Measurements from ENCODE around the gene MEF2A. TPM values are rescaled to one million over a fixed set of nuclear protein-coding genes. Genes with fewer than 3 reads are reported as not detected.

MEF2A gene
- total and polyA plus RNA-seq, 10 of the 15 experiments (the other 5 are each of a cell fraction or from before 2014, with no cell fraction given): 7.2 to 46.7 (median 35.9) TPM

GRCh38 chr15:99731336-99732123, 165.7 kb downstream of the MEF2A start:
- FAIRE-seq: no peak
- no peak overlapping the region for H2AFZ ChIP-seq (ENCODE audit: control insufficient read depth, low read depth, low read length)
- TF ChIP-seq WRNIP1 (IDR thresholded peaks at IDR 0.05; ENCODE audit: borderline replicate concordance, low read depth, low read length) (no peak), CTCF (IDR thresholded peaks at IDR 0.05 in 2 of 3, conservative IDR thresholded peaks at IDR 0.05 in 1 of 3; ENCODE audit: control insufficient read depth in 2 of 3, extremely low read depth in 1 of 3, insufficient read depth in 1 of 3, low read depth in 3 of 3, low read length in 3 of 3) (no peak), NFYB (IDR thresholded peaks at IDR 0.05; ENCODE audit: insufficient read depth, low read depth, low read length) (no peak), CEBPB (IDR thresholded peaks at IDR 0.05; ENCODE audit: borderline replicate concordance in 1 of 2, low read depth in 2 of 2, low read length in 2 of 2) (no peak), RELA (IDR thresholded peaks at IDR 0.05; ENCODE audit: borderline replicate concordance, partially characterized antibody) (no peak), NBN (IDR thresholded peaks at IDR 0.05) (no peak), PBX3 (IDR thresholded peaks at IDR 0.05; ENCODE audit: insufficient replicate concordance, low read depth, low read length) (no peak), ZNF217 (IDR thresholded peaks at IDR 0.05) (no peak), E2F8 (IDR thresholded peaks at IDR 0.05; ENCODE audit: low read depth, partially characterized antibody) (no peak), PAX8 (IDR thresholded peaks at IDR 0.05) (no peak), CREB1 (IDR thresholded peaks at IDR 0.05; ENCODE audit: low read depth) (no peak), EP300 (IDR thresholded peaks at IDR 0.05; ENCODE audit: borderline replicate concordance in 1 of 2, control insufficient read depth in 1 of 2, low read depth in 2 of 2, low read length in 2 of 2) (no peak), NR2C2 (IDR thresholded peaks at IDR 0.05; ENCODE audit: borderline replicate concordance, control insufficient read depth, insufficient read length, low read depth) (no peak)

More at GRCh38 chr15:99731336-99732123, 165.7 kb downstream of the MEF2A start:
- in situ Hi-C loops (cut with MboI) (loop anchor here (25.0 kb wide), 1 partner anchor 619 kb away; the partner anchor contains the start of gene SYNM), intact Hi-C loops (cut with micrococcal nuclease; ENCODE audit: unreplicated experiment) (no loop called here)
- Histone ChIP-seq H3K9me3 (replicated peaks; ENCODE audit: control insufficient read depth, insufficient read depth, low read length) (no peaks in the 10 kb centered on the region), H3K4me3 (no peak overlapping the region), H4K20me1 (ENCODE audit: control insufficient read depth, insufficient read depth) (no peaks in the 10 kb centered on the region), H3K27me3 (replicated peaks in 1 of 2; ENCODE audit: control insufficient read depth in 2 of 2, insufficient read depth in 2 of 2, low read length in 1 of 2) (no peaks in the 10 kb centered on the region), H3K4me1 (ENCODE audit: control insufficient read depth, insufficient read depth, low read length) (no peaks in the 10 kb centered on the region), H3K27ac (ENCODE audit: control insufficient read depth, insufficient read depth) (no peak overlapping the region), H3K4me2 (ENCODE audit: control insufficient read depth, insufficient read depth) (no peak overlapping the region), H3K36me3 (ENCODE audit: control insufficient read depth in 2 of 2, insufficient read depth in 2 of 2, low read length in 1 of 2) (no peaks in the 10 kb centered on the region), H3K79me2 (ENCODE audit: control insufficient read depth, insufficient read depth, low read length) (no peaks in the 10 kb centered on the region), H3K9ac (ENCODE audit: control insufficient read depth, insufficient read depth, low read length) (no peak overlapping the region)
- CTCF ChIA-PET: interaction anchor here (0.8 to 3.6 kb wide), 6 partner anchors 27 to 458 kb away, joined by 3 to 42 read pairs (median 12); no protein-coding TSS in a partner anchor
- no peak for ATAC-seq
- WGBS (ENCODE audit: insufficient coverage, insufficient replicate concordance, low lambda C conversion rate, missing lambda C conversion rate): 85% methylated on average over 26 of the region's 26 CpGs
- RAD21 ChIA-PET (ENCODE audit: unreplicated experiment): interaction anchor here (0.9 to 2.8 kb wide), 5 partner anchors 27 to 631 kb away, joined by 3 to 25 read pairs (median 4); no protein-coding TSS in a partner anchor
- no peak for DNase-seq (ENCODE audit: low read depth, low spot score)
- POLR2A ChIA-PET: interaction anchor here (1.1 kb wide), 1 partner anchor 14 kb away, joined by 3 read pairs; no protein-coding TSS in a partner anchor
- BruUV-seq (replicated peaks): no TSS peak
- SMC1A ChIA-PET (ENCODE audit: uncharacterized antibody, unreplicated experiment): interaction anchor here (0.7 to 1.8 kb wide), 4 partner anchors 13 to 28 kb away, joined by 3 to 8 read pairs (median 4); no protein-coding TSS in a partner anchor
